HEK293 (cell line): ENCODE results near the gene TIAM2.

ENCODE experiments used
- CTCF ChIA-PET: fragments of 350-600 bp; formaldehyde crosslinking; extraction: SDS; loops from one replicate; lab custom pipeline; 2021; ENCODE audit warnings: antibody characterized with exemption; lab: Yijun Ruan, JAX
- POLR2A ChIA-PET: fragments of 300-600 bp; formaldehyde crosslinking; extraction: SDS; loops from one replicate; lab custom pipeline; 2020; ENCODE audit warnings: antibody characterized with exemption, inconsistent platforms; lab: Yijun Ruan, JAX
- H3K27ac ChIP-seq: fragments of 200-500 bp; sonication (Bioruptor generic); 2 replicates; pipeline ENCODE4 v1.5.1; 2014; ENCODE audit warnings: low read depth, low read length, control low read depth, inconsistent platforms; ENCODE audit errors: extremely low read depth
- H3K36me3 ChIP-seq, 2 experiments: fragments of 200-500 bp in 1 of 2; sonication (Bioruptor generic) in 1 of 2; 1 replicate in 1 of 2; 2 replicates in 1 of 2; pipeline ENCODE4 v1.5.1; 2014 to 2017; ENCODE audit warnings: inconsistent platforms in 2 of 2, low read length in 2 of 2; ENCODE audit not compliant: control insufficient read depth in 2 of 2, insufficient read depth in 1 of 2
- H3K4me1 ChIP-seq: fragments of 200-500 bp; sonication (Bioruptor generic); 2 replicates; pipeline ENCODE4 v1.5.1; 2014; ENCODE audit warnings: mild to moderate bottlenecking, low read length, inconsistent platforms; ENCODE audit not compliant: control insufficient read depth, insufficient read depth
- H3K4me3 ChIP-seq: 2 replicates; pipeline ENCODE4 v1.5.1; 2011; ENCODE audit warnings: low read depth, mild to moderate bottlenecking, control low read depth, low read length, moderate library complexity
- H3K9me3 ChIP-seq: fragments of 200-500 bp; sonication (Bioruptor generic); 2 replicates; pipeline ENCODE4 v1.5.1; 2014; ENCODE audit warnings: low read depth, low read length, inconsistent platforms; ENCODE audit not compliant: control insufficient read depth, insufficient read depth
- BCL6B ChIP-seq: fragments of 450-650 bp; formaldehyde crosslinking; IDR thresholded peaks from 2 replicates; pipeline ENCODE4 v1.5.1; 2017; ENCODE audit warnings: missing biosample characterization, missing genetic modification characterization
- GLI4 ChIP-seq: fragments of 450-650 bp; formaldehyde crosslinking; IDR thresholded peaks from 2 replicates; pipeline ENCODE4 v1.5.1; 2016; ENCODE audit warnings: missing biosample characterization, missing genetic modification characterization
- KLF8 ChIP-seq: fragments of 450-650 bp; formaldehyde crosslinking; IDR thresholded peaks from 2 replicates; pipeline ENCODE4 v1.5.1; 2016; ENCODE audit warnings: missing biosample characterization, missing genetic modification characterization
- PRDM4 ChIP-seq: fragments of 450-650 bp; formaldehyde crosslinking; IDR thresholded peaks from 2 replicates; pipeline ENCODE4 v1.5.1; 2017; ENCODE audit warnings: missing biosample characterization, missing genetic modification characterization
- PRDM6 ChIP-seq: fragments of 450-650 bp; formaldehyde crosslinking; IDR thresholded peaks from 2 replicates; pipeline ENCODE4 v1.5.1; 2017; ENCODE audit warnings: missing biosample characterization, missing genetic modification characterization
- SP7 ChIP-seq: fragments of 450-650 bp; formaldehyde crosslinking; IDR thresholded peaks from 2 replicates; pipeline ENCODE4 v1.5.1; 2016; ENCODE audit warnings: missing biosample characterization, missing genetic modification characterization
- ZBTB20 ChIP-seq: fragments of 450-650 bp; formaldehyde crosslinking; IDR thresholded peaks from 2 replicates; pipeline ENCODE4 v1.5.1; 2016; ENCODE audit warnings: missing biosample characterization, missing genetic modification characterization
- ZNF140 ChIP-seq: fragments of 450-650 bp; formaldehyde crosslinking; IDR thresholded peaks from 2 replicates; pipeline ENCODE4 v1.5.1; 2016; ENCODE audit warnings: missing biosample characterization, missing genetic modification characterization
- ZNF157 ChIP-seq: fragments of 450-650 bp; formaldehyde crosslinking; IDR thresholded peaks from 2 replicates; pipeline ENCODE4 v1.5.1; 2016; ENCODE audit warnings: missing biosample characterization, missing genetic modification characterization
- ZNF16 ChIP-seq: fragments of 450-650 bp; formaldehyde crosslinking; IDR thresholded peaks from 2 replicates; pipeline ENCODE4 v1.5.1; 2016; ENCODE audit warnings: low read depth, missing biosample characterization, missing genetic modification characterization
- ZNF175 ChIP-seq: fragments of 450-650 bp; formaldehyde crosslinking; IDR thresholded peaks from 2 replicates; pipeline ENCODE4 v1.5.1; 2016; ENCODE audit warnings: missing biosample characterization, missing genetic modification characterization
- ZNF184 ChIP-seq: fragments of 450-650 bp; IDR thresholded peaks from 2 replicates; pipeline ENCODE4 v1.5.1; 2018; ENCODE audit warnings: missing biosample characterization, mild to moderate bottlenecking, missing genetic modification characterization
- ZNF292 ChIP-seq: fragments of 450-650 bp; formaldehyde crosslinking; IDR thresholded peaks from 2 replicates; pipeline ENCODE4 v1.5.1; 2016; ENCODE audit warnings: low read depth, missing biosample characterization, missing genetic modification characterization, borderline replicate concordance
- ZNF302 ChIP-seq: fragments of 450-650 bp; formaldehyde crosslinking; IDR thresholded peaks from 2 replicates; pipeline ENCODE4 v1.5.1; 2016; ENCODE audit warnings: missing biosample characterization, missing genetic modification characterization, low read depth
- ZNF311 ChIP-seq: fragments of 450-650 bp; formaldehyde crosslinking; IDR thresholded peaks from 2 replicates; pipeline ENCODE4 v1.5.1; 2017; ENCODE audit warnings: missing biosample characterization, missing genetic modification characterization, borderline replicate concordance
- ZNF37A ChIP-seq: fragments of 450-650 bp; IDR thresholded peaks from 2 replicates; pipeline ENCODE4 v1.5.1; 2018; ENCODE audit warnings: missing biosample characterization, missing genetic modification characterization
- ZNF560 ChIP-seq: fragments of 450-650 bp; formaldehyde crosslinking; IDR thresholded peaks from 2 replicates; pipeline ENCODE4 v1.5.1; 2017; ENCODE audit warnings: missing biosample characterization, missing genetic modification characterization, borderline replicate concordance
- ZNF600 ChIP-seq: fragments of 450-650 bp; formaldehyde crosslinking; IDR thresholded peaks from 2 replicates; pipeline ENCODE4 v1.5.1; 2016; ENCODE audit warnings: missing biosample characterization, missing genetic modification characterization
- ZNF610 ChIP-seq: fragments of 450-650 bp; formaldehyde crosslinking; IDR thresholded peaks from 2 replicates; pipeline ENCODE4 v1.5.1; 2016; ENCODE audit warnings: missing biosample characterization, missing genetic modification characterization, borderline replicate concordance
- ZNF639 ChIP-seq: fragments of 450-650 bp; formaldehyde crosslinking; IDR thresholded peaks from 2 replicates; pipeline ENCODE4 v1.5.1; 2016; ENCODE audit warnings: missing biosample characterization, missing genetic modification characterization
- ZNF654 ChIP-seq: fragments of 450-650 bp; formaldehyde crosslinking; IDR thresholded peaks from 2 replicates; pipeline ENCODE4 v1.5.1; 2016; ENCODE audit warnings: low read depth, missing biosample characterization, missing genetic modification characterization
- ZNF658 ChIP-seq: fragments of 450-650 bp; formaldehyde crosslinking; IDR thresholded peaks from 2 replicates; pipeline ENCODE4; 2016; ENCODE audit warnings: missing biosample characterization, missing genetic modification characterization
- ZNF660 ChIP-seq: fragments of 450-650 bp; IDR thresholded peaks from 2 replicates; pipeline ENCODE4 v1.5.1; 2018; ENCODE audit warnings: missing biosample characterization, mild to moderate bottlenecking, missing genetic modification characterization
- ZNF701 ChIP-seq: fragments of 450-650 bp; formaldehyde crosslinking; IDR thresholded peaks from 2 replicates; pipeline ENCODE4 v1.5.1; 2016; ENCODE audit warnings: missing biosample characterization, missing genetic modification characterization
- ZNF747 ChIP-seq: fragments of 450-650 bp; formaldehyde crosslinking; IDR thresholded peaks from 2 replicates; pipeline ENCODE4 v1.5.1; 2016; ENCODE audit warnings: missing biosample characterization, missing genetic modification characterization
- ZNF777 ChIP-seq: fragments of 450-650 bp; formaldehyde crosslinking; IDR thresholded peaks from 2 replicates; pipeline ENCODE4 v1.5.1; 2017; ENCODE audit warnings: missing biosample characterization, missing genetic modification characterization, borderline replicate concordance

Gene TIAM2

GRCh38 chr6:155055729-155056128, 60.6 kb downstream of the TIAM2 start (continued):
- TF ChIP-seq ZNF660 (tag by site-specific recombination) (no peak), ZNF701 (tag by site-specific recombination) (no peak), ZNF140 (tag by site-specific recombination) (no peak), ZNF302 (tag by site-specific recombination) (no peak), ZNF292 (tag by site-specific recombination) (no peak), ZNF639 (tag by site-specific recombination) (no peak), ZBTB20 (tag by site-specific recombination) (no peak), ZNF747 (no peak), ZNF777 (tag by site-specific recombination) (no peak)

- no peaks in the 10 kb centered on the region for H3K36me3 ChIP-seq
- no peak overlapping the region for H3K27ac ChIP-seq
- H3K4me1 ChIP-seq = no peaks in the 10 kb centered on the region
- no peak overlapping the region for H3K4me3 ChIP-seq
- TF ChIP-seq GLI4 = no peak
- TF ChIP-seq ZNF37A (tag by site-specific recombination) = no peak
- TF ChIP-seq ZNF16 = no peak
- TF ChIP-seq PRDM6 (tag by site-specific recombination) = no peak
- CTCF ChIA-PET = interaction anchor here (0.6 kb wide), 1 partner anchor 66 kb away, joined by 3 read pairs; no protein-coding TSS in a partner anchor
- H3K9me3 ChIP-seq = no peaks in the 10 kb centered on the region
- POLR2A ChIA-PET = interaction anchor here (0.7 kb wide), 2 partner anchors 132 to 396 kb away, joined by 4 to 7 read pairs; no protein-coding TSS in a partner anchor
Observed at GRCh38 chr6:155056756-155057155, 61.6 kb downstream of the TIAM2 start.

GRCh38 chr6:155061381-155061780, 66.3 kb downstream of the TIAM2 start:
- TF ChIP-seq ZNF175 (no peak), ZNF157 (tag by site-specific recombination) (no peak), ZNF610 (tag by site-specific recombination) (no peak), ZNF600 (tag by site-specific recombination) (no peak), ZNF654 (tag by site-specific recombination) (no peak)

GRCh38 chr6:155062866-155063341, 67.8 kb downstream of the TIAM2 start:
- no peak for TF ChIP-seq SP7 (tag by site-specific recombination)
- TF ChIP-seq BCL6B = no peak
- TF ChIP-seq ZNF560 = no peak
- no peak for TF ChIP-seq ZNF311
- no peak for TF ChIP-seq ZNF157 (tag by site-specific recombination)
- TF ChIP-seq ZNF184 = no peak
- no peak for TF ChIP-seq KLF8 (tag by site-specific recombination)
- no peak for TF ChIP-seq PRDM4 (tag by site-specific recombination)
- TF ChIP-seq ZNF658 = no peak
- CTCF ChIA-PET = no interaction called here

More at GRCh38 chr6:155061381-155061780, 66.3 kb downstream of the TIAM2 start:
- Histone ChIP-seq H3K36me3 (no peaks in the 10 kb centered on the region), H3K4me1 (no peaks in the 10 kb centered on the region), H3K4me3 (no peak overlapping the region), H3K27ac (no peak overlapping the region), H3K9me3 (no peaks in the 10 kb centered on the region)
- POLR2A ChIA-PET = no interaction called here
- CTCF ChIA-PET = interaction anchor here (0.6 to 1.4 kb wide), 4 partner anchors 8 to 358 kb away, joined by 3 to 5 read pairs (median 4); no protein-coding TSS in a partner anchor

More at GRCh38 chr6:155062866-155063341, 67.8 kb downstream of the TIAM2 start:
- no peaks in the 10 kb centered on the region for H3K4me1 ChIP-seq
- H3K27ac ChIP-seq = no peak overlapping the region
- H3K9me3 ChIP-seq = no peaks in the 10 kb centered on the region
- POLR2A ChIA-PET = no interaction called here
- H3K4me3 ChIP-seq = no peak overlapping the region
- no peaks in the 10 kb centered on the region for H3K36me3 ChIP-seq
